Body of pancreas (tissue), 4 donors: ENCODE measurements around the gene ZNF629.

ENCODE experiments used
- CTCF ChIP-seq, 7 experiments: fragments of 450-650 bp in 4 of 7; fragments of 200-600 bp in 3 of 7; sonication (generic) in 3 of 7; IDR thresholded peaks; one replicate each; pipeline ENCODE4 v1.5.1; 2016 to 2019; ENCODE audit warnings: antibody characterized with exemption in 7 of 7
- POLR2A ChIP-seq, 3 donors: fragments of 450-650 bp; IDR thresholded peaks; one replicate each; pipeline ENCODE4 v1.6.1; 2016; ENCODE audit warnings: antibody characterized with exemption in 3 of 3, mild to moderate bottlenecking in 2 of 3

- TF ChIP-seq POLR2A (IDR thresholded peaks at IDR 0.05) = no peak
- no peak for TF ChIP-seq CTCF (IDR thresholded peaks at IDR 0.05)
Measured at GRCh38 chr16:30737794-30738648, 49.0 kb downstream of the ZNF629 start.
